Stimulated activated CD4-positive, alpha-beta T cell treated with anti-CD3 and anti-CD28 coated beads, Interleukin-2, amount 100 ng/mL, for 48 hours (primary cell): ENCODE results near the gene TREX2.
"Not testable (repeated sequence)": the region's sequence is repeated elsewhere in the genome, so short reads cannot be mapped to it uniquely, and the experiment has no call there.

Experiments used
- DNase-seq, 2 donors: peaks; one replicate each; pipeline ENCODE4 v3.0.0-alpha.2; 2020

Gene TREX2

DNA sequence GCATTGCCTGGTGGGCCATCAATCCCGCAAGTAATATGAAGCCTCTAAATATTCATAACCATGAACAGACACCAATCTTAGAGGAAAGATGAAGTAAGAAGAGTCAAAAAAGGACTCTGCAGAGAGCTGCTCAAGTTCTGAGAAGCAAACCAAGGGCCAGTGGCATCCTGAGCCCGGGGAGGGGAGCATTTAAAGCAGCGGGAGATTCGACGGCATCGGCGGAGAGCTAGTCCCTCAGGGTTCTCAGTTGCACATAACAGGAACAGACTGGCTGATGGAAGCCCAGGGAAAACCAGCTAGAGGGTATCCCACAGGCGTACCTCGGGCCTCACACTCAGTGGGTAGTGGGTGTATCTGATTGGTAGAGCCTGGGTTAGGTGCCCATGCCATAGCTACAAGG, 39.8 kb downstream of the TREX2 start:
- DNase-seq, result no peak

- DNase-seq, result no peak
Observed at GRCh38 chrX:153405426-153405825, 40.4 kb downstream of the TREX2 start.

- DNase-seq, result not testable (repeated sequence)
Observed at GRCh38 chrX:153404333-153404732, 41.5 kb downstream of the TREX2 start.

- no peak for DNase-seq
Observed at GRCh38 chrX:153401133-153401764, 44.6 kb downstream of the TREX2 start, which contains the start of gene PNMA6E. Gene PNMA6E (minus strand): TSS chrX:153401350. CDS start chrX:153398849, 2,501 bp downstream.

- peak; percentile 52 to 74 for DNase-seq
Observed at GRCh38 chrX:153400146-153401132, 45.4 kb downstream of the TREX2 start.

DNA sequence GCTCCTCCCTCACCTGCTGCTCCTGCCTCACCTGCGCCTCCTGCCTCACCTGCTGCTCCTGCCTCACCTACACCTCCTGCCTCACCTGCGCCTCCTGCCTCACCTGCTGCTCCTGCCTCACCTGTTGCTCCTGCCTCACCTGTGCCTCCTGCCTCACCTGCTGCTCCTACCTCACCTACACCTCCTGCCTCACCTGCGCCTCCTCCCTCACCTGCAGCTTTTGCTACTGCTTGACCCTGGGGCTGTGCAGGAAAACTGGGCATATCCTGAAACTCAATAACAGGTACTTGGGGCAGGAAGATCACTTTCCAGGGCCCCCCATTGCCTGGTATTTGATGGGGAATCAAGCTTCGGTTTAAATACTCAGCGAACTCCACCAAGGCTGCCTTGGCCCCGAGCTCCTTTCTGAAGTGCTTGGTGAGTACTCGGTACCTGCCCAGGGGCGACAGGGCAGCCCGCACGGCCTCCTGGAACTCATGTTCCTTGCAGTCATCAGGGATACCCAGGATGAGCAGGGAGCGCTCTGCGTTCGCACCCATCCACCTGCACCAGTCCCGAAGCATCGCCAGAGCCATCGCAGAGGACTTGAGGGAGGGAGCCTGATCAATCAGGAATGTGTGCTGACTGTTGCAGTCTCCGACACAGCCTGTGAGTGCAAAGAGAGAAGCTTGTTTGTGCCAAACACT, 47.4 kb downstream of the TREX2 start:
- DNase-seq, result no peak

DNA sequence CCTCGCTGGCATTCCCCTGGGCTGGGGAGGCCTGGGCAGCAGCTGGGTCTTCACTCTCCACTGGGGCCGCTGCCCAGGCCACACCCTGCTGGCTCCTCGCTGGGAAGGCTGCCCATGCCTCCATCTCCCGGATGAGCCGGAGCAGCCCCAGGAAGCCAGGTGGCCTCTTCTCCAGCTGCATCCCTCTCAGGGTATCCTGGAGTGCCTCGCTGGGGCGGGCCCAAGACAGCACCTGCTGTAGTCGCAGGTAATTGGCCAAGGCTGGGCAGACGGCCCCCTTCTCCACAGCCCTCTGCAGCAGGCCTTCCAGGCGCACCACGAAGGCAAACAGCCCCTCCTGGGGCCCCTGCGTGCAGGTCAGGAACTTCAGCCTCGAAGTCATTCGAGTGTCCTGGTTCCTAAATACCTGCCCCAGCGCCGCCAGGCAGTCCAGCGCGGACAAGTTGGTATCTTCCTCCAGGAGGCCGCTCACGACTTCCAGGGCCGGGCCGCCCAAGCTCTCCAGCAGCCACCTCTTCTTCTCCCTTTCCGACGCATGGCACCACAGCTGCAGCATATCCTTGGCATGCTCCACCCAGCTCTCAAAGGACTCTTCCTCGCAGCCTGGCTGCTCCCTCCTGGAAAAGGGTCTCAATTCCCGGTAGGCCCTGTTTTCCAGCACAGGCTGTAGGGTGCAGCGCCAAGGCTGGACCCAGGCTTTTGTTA, 48.4 kb downstream of the TREX2 start:
- DNase-seq, result no peak

DNA sequence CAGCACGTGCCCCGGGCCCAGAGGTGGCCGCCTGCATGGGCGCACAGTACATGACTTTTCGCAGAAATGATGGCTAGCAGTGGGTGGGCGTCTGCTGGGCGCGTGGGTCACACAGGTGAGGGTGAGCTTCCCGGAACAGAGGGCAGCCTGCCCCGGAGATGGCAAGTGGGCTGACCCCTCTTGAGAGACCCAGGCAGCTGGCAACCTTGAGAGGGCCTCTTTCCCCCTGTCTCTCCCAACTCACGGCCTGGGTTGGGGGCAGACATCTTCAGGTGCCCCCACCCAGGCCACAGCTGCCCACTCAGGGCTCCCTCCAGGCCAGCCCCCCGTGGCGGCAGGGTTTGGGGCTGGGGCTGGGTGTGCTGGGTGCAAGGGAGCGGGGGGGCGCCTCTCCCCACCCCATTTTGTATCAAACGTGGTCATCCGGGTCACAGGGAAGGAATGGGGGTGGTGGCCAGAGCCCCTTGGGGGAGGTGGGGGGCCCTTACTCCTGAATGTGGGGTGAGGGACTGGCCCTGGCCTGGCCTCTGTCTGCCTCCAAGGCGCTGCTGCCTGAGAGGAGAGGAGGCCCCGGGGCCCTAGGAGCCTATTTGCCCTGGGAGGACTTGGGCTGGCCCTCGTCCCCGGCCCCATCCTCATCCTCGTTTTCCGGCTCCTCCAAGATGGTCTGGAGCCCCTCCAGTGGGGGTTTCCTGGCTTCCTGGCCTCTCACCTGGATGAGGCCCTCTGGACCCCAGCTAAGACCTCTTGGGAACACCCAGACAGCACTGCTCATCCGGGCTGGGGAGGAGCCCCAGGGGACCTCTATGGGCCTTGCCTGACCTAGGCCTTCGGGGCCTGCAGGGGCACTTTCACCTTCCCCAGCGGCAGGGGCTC, 49.3 kb downstream of the TREX2 start:
- DNase-seq, result no peak

DNA sequence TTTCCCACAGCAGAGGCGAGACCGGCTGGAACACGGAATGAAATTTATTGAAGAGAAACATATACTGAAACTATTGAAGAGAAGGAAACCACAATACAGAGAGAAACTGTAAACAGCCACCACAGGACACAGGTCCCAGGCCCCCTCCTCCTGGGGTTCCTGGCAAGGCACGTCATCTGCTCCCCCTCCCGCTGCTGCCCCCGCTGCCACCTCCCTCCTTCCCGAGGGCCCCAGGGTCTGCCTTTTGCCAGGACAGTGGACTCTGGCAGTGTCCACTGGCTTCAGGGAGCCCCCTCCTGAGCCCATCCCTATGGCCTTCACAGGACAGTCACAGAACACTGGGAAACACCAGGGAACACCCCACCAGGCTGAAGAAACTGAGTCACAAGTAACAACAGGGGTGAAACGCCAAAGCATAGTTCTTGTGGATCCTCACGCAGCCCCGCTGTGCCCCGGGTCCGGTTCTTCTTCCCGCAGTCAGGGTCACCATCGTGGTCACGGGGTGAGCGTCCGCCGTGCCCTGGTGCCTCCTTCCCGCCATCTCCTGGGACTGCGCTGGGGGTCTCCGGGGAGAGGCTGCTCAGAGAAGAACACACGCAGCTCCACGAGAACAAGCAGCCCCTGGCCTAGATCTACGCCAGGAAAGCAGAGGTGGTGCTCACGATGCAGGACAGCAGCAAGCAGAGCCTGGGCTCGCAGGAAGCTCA, 50.1 kb downstream of the TREX2 start:
- DNase-seq, result no peak

DNA sequence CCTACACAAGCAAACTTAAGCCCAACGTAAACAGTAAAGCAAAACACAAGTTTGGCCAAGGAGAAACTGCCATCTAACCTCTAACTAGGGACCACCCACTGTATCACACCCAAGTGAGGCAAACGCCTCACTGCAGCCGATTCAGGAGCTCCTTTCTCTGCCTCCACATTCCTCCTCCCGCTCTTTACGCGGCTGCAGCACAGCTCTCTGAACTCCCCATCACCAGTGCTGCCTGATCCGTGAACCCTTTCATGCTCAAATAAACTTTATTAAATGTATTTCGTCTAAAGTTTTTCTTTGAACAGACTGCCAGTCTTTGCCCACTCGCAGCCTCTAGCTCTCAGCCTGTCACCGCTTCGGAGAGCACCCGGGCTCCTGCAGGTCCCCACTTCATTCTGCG, 51.2 kb downstream of the TREX2 start:
- DNase-seq, result no peak
